IPS-11a (cell line): ENCODE data around the gene SLC29A1.

Experiments used
- H3K4me3 ChIP-seq: one replicate; pipeline ENCODE4 v1.5.1; 2013; ENCODE audit warnings: low read depth, low read length, control low read depth

Gene SLC29A1

GRCh38 chr6:44251576-44252524 lies 28.5 kb downstream of the SLC29A1 start:
- no peak overlapping the region for H3K4me3 ChIP-seq

DNA sequence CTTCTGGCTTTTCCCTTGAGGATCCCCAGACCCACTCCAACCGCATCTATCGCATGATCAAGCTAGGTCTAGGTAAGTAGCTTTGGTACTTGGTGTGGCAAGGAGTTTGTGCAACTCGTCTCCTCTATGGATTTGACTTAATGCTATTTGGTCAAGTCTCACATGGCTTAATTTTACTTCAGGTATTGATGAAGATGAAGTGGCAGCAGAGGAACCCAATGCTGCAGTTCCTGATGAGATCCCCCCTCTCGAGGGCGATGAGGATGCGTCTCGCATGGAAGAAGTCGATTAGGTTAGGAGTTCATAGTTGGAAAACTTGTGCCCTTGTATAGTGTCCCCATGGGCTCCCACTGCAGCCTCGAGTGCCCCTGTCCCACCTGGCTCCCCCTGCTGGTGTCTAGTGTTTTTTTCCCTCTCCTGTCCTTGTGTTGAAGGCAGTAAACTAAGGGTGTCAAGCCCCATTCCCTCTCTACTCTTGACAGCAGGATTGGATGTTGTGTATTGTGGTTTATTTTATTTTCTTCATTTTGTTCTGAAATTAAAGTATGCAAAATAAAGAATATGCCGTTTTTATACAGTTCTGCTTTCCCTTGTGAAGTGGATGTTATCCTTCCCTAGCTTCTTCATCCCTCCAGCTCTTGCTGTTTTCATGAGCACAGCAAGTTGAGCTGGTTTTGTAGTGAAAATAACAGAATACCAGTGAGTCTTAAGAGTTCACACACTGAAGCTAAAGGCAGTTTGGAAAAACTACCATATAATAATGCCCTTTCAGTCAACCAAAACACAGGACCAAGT lies 30.1 kb downstream of the SLC29A1 start:
- no peak overlapping the region for H3K4me3 ChIP-seq

DNA sequence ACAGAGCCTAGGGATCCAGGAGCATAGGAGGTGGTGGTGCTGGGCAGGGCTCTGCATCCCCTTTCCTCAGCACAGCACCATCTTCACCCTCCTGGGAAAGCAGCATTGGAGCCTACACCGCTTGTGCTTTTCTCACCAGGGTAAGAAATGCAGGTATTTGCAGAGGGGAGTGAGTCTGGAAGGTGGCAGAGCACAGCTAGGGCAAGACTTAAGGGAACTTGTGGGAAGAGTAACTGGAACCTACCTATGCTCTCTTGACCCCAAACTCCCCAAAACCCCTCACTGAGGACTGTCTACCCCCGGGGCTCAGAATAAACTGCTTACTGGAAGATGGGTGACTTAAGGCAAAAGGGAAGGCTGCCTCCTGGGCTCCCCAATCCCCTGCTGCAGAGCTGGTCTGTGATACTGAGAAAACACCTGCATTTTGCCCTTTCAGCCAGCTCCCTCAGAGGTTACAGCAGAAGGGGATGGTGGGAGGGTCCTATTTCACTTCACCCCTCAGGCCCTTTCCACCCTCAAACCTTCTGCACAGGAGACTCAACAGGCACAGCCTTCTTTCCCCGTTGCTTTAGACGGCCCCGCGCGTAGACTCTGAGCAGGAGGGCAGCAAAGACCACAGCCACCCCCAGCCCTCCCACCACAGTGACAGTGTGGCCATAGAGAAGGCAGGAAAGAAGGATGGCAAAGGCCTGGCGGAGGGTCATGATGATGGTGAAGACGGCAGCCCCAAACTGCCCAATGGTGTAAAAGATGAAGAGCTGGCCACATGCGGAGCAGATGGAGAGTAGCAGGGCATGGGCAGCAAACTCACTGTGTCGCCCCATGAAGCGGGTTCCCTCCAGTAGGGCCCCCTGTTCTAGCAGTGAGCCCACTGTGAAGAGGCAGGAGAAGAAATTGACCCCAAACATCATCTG lies 31.1 kb downstream of the SLC29A1 start:
- no peak overlapping the region for H3K4me3 ChIP-seq

DNA sequence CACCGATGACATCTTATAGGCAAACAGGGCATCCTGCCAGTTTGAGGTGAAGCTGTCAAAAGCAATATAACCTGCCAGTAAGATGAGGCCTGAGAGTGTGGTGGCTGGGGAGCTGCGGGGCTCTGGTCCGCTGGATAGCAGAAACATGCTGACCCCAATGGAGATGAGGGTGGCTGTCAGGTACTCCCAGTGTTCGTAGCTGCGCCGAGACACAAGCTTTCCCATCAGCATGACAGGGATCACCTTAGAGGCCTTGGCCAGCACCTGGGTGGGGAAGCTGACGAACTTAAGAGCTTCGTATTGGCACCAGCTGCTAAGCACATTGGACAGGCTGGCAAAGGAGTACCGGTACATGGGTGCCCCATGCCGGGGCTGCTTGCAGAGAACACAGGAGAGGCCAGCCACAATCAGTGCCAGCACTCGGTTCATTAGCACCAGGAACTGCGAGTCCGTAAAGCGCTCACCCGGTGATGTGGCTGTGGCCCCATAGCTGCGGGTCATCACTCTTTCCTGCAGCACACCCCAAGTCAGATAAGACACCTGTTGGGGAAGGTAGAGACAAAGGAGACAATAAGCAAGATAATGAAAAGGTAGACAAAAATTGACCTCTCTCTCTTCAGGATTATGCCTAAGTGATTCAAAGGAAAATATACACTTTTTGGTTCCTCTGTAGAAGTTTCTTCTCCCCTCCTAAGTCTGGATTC lies 31.9 kb downstream of the SLC29A1 start:
- H3K4me3 ChIP-seq = no peak overlapping the region

DNA sequence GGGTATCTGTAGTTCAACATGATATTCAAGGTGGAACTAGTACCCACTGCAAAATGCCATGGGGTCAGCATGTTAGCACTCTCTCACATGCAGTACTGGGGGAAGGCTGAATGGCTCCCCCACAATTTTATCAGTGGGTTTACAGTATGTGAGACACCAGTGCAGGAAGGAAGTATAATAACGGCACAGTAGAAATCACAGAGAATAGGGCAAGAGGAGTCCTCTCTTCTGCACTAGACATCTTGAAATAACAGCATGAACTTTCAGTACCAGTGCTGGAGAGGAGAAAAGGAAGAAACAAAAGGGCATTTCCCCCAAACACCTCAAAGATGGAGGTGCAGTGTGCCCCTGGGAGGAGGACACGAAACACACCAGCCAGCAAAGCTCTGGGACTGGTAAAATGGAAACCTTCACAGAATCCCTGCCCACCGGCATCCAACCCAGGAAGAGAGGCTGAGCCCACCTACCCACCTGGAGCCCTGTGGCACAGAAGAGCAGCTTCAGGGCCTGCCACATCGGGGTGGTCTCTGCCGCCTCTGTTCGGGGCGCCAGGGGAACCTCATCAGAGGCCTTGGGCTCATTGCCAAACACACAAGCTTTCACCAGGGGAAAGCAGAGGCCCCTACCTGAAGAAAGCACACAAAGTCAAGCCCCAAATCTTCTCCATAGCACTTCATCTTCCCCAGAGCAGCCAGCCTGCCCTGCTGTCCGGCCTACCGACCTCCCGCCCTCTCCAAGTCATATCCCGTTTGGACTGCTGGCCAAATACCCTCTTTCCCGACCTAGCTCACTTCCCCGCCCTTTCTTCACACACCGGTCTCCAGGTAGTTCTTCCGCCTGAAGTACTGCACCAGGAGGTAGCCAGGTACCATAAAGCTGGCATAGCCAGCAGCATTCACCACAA lies 32.7 kb downstream of the SLC29A1 start:
- H3K4me3 ChIP-seq = peak overlapping the region; percentile 61

- peak overlapping the region; percentile 61 for H3K4me3 ChIP-seq
These were observed 33.3 kb downstream of the SLC29A1 start for GRCh38 chr6:44256775-44257024.

GRCh38 chr6:44257025-44257752 lies 33.8 kb downstream of the SLC29A1 start, which contains the start of gene SLC35B2:
SLC35B2 (minus strand) TSS chr6:44257528; CDS start chr6:44257410, 118 bp downstream.
- peak within 1 kb of the TSS; percentile 61 for H3K4me3 ChIP-seq

GRCh38 chr6:44257753-44258324 lies 34.4 kb downstream of the SLC29A1 start:
- H3K4me3 ChIP-seq = peak overlapping the region; percentile 40

- no peak overlapping the region for H3K4me3 ChIP-seq
These were observed 35.0 kb downstream of the SLC29A1 start for GRCh38 chr6:44258325-44258863.

DNA sequence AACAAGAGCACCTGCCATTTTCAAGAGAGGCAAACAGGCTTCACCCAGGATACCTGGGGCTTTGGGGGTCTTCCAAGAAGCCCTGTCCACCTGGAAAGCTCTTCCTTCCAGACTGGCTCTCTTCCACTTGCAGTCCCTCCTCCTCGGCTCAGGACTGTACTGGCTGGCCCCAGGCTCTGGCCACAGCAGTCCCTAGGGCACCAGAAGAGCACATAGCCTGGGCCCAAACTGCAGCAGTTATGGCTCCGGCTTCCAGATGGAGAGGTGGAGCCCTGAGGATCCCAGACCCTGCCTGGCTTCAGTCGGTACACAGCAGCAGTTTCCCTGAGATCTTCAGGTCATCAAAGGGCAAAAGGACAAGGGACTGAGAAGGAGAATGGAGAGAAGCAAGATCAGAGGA lies 35.5 kb downstream of the SLC29A1 start:
- no peak overlapping the region for H3K4me3 ChIP-seq

- H3K4me3 ChIP-seq = no peak overlapping the region
These were observed 36.6 kb downstream of the SLC29A1 start for GRCh38 chr6:44260011-44260410.

- H3K4me3 ChIP-seq = no peak overlapping the region
These were observed 37.3 kb downstream of the SLC29A1 start for GRCh38 chr6:44260451-44261297.

DNA sequence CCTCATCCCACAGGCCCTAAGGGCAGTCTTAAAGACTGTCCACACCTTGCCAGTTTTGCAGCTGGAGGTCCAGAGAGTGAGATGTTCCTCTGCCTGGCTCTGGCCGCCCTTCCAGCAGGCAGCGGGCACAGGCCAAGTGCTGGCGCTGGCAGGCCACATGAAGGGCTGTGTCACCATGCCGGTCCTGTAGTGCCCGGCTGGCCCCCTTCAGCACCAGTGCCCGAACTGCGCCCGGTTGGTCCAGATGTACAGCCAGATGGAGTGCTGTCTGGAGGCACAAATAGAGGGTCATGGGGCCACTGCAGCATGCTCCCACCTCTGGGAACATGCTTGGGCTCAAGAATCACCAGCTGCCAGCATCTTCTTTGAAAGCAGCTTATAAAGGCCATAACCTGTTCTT lies 38.2 kb downstream of the SLC29A1 start:
- H3K4me3 ChIP-seq = no peak overlapping the region

DNA sequence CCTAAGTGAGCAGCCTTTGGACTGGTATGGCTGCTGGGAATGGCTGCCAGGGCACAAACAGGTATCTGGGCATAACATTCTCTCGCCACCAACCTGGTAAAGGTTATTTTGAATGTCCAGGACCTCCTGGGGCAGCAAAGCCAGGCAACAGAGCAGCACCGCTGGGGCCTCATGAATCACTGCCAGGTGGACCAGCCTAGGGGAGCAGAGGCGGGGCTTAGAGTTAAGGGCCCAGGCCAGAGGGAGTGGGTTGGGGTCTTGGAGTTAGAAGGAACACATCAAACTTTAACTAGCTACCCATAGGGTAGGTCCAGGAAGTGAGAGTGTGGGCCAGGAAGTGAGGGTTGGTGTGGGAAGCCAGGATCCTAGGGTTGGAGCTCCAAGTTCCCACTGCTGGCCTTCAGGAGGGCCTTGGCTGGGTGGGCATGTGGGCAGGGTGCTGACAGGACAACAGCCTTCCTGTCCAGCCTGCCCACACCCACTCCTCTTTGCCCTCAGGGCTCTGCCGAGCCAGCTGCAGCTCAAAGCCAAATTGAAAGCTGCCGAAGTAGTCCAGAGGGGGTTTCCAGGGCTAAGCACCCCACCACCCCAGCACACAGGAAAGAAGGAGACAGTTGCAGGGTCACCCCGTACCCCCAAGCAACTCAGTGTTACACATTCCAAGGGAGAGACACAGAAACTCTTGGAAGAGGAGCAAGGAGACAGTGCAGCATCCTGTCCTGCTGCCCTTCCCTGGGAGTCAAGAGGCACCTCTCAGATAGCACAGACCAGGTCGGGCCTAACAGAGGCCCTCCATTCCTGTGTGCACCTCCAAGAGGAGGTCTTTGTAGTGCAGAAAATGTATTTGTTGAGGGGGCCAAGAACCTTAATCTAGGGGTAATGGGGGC lies 39.3 kb downstream of the SLC29A1 start:
- no peak overlapping the region for H3K4me3 ChIP-seq

GRCh38 chr6:44263354-44264100 lies 40.1 kb downstream of the SLC29A1 start:
- no peak overlapping the region for H3K4me3 ChIP-seq
